Endodermal cell (in vitro differentiated cells): ENCODE data around the gene ATP11B. TPM values are rescaled to one million over a fixed set of nuclear protein-coding genes. Genes with fewer than 3 reads are reported as not detected.
A peak's percentile ranks its signal among the peaks of the same experiment; 100 is the strongest.

Experiments
- DNase-seq: peaks from one replicate; pipeline ENCODE4 v3.0.0-alpha.2; 2017
- H3K27ac ChIP-seq: 2 replicates; pipeline ENCODE4 v1.5.1; 2013; ENCODE audit warnings: mild to moderate bottlenecking, low read depth, low read length, moderate library complexity
- H3K27me3 ChIP-seq: 2 replicates; pipeline ENCODE4 v1.6.1; 2013; ENCODE audit warnings: mild to moderate bottlenecking, low read length, moderate library complexity; ENCODE audit not compliant: insufficient read depth, control insufficient read depth, poor library complexity, severe bottlenecking
- H3K36me3 ChIP-seq: 2 replicates; pipeline ENCODE4 v1.7.0; 2013; ENCODE audit warnings: mild to moderate bottlenecking, low read length, moderate library complexity; ENCODE audit not compliant: control insufficient read depth, insufficient read depth
- H3K4me1 ChIP-seq: one replicate; pipeline ENCODE4 v1.7.0; 2013; ENCODE audit warnings: low read length; ENCODE audit not compliant: control insufficient read depth, insufficient read depth
- H3K4me3 ChIP-seq: 2 replicates; pipeline ENCODE4 v1.5.1; 2013; ENCODE audit warnings: mild to moderate bottlenecking, low read length, moderate library complexity
- H3K9ac ChIP-seq: 2 replicates; pipeline ENCODE4 v1.6.1; 2013; ENCODE audit warnings: mild to moderate bottlenecking, low read length, moderate library complexity; ENCODE audit not compliant: poor library complexity, severe bottlenecking; ENCODE audit errors: extremely low read depth
- H3K9me3 ChIP-seq: 2 replicates; pipeline ENCODE4 v1.6.1; 2013; ENCODE audit warnings: mild to moderate bottlenecking, low read length, moderate library complexity; ENCODE audit not compliant: control insufficient read depth
- H3K27ac Mint-ChIP-seq: 2 replicates; pipeline ENCODE4 v1.8.0; 2020; ENCODE audit warnings: mixed read lengths
- H3K27me3 Mint-ChIP-seq: 2 replicates; pipeline ENCODE4 v1.8.0; 2021; ENCODE audit warnings: mild to moderate bottlenecking, mixed read lengths; ENCODE audit not compliant: insufficient read depth
- H3K36me3 Mint-ChIP-seq: 2 replicates; pipeline ENCODE4 v1.8.0; 2020; ENCODE audit warnings: low read depth, mixed read lengths
- H3K4me1 Mint-ChIP-seq: 2 replicates; pipeline ENCODE4 v1.8.0; 2020; ENCODE audit warnings: mixed read lengths
- H3K4me3 Mint-ChIP-seq: 2 replicates; pipeline ENCODE4 v1.8.0; 2020; ENCODE audit warnings: mild to moderate bottlenecking, moderate library complexity, mixed read lengths
- H3K9me3 Mint-ChIP-seq: 2 replicates; pipeline ENCODE4 v1.8.0; 2020; ENCODE audit warnings: mild to moderate bottlenecking, mixed read lengths
- WGBS, 2 experiments: methylation state at CpG; one replicate each; pipeline versions ENCODE4 v1.1.5 to v1.1.7; 2013; ENCODE audit warnings: missing lambda C conversion rate in 2 of 2, mixed read lengths in 1 of 2; ENCODE audit not compliant: insufficient coverage in 1 of 2, insufficient read length in 1 of 2; 5-methylcytosine and 5-hydroxymethylcytosine counted together
- total RNA-seq, 2 donors: library from RNA; stranded (reverse); fragmentation: NEBNext Ultra II Directional in 1 of 2; extraction: Animal tissue kit (Norgen Biotek cat#: 25700) in 1 of 2; gene quantifications; 2 replicates in 1 of 2; 3 replicates in 1 of 2; pipeline ENCODE4 v1.2.1, GENCODE V29; 2021
- TF ChIP-seq, protein P1 (sequence below): fragments of 200-600 bp; sonication (generic); conservative IDR thresholded peaks from 2 replicates; pipeline ENCODE4 v1.5.0; 2021; ENCODE audit warnings: antibody characterized with exemption, mild to moderate bottlenecking

The ATP11B gene
- total RNA-seq, 2 donors from 2014 or later = 23.6 to 27.8 TPM

DNA sequence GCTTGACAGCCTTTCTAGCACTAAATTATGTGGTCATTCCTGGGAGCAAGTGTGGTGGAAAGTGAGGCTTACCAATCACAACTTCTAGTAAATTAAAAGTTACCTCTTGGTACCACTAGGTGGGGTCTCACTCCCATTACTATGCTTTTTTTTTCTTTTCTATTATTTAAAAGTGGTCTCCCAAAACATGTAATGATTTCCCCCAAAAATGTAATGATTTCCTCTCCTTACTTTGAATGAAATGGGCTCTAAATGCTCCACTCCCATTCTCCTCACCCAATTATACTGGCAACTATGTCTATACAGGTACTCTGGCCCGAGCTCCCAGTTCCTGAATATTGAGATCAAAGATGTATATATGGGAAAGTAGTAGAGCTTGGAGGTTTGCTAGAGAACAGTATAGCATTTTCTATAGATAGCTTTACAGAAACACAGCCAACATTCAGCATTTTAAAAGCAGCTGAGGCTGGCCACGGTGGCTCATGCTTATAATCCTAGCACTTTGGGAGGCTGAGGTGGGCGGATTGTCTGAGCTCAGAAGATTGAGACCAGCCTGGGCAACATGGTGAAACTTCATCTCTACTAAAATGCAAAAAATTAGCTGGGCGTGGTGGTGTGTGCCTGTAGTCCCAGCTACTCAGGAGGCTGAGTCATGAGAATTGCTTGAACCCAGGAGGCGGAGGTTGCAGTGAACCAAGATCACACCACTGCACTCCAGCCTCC, 116.2 kb downstream of the ATP11B start:
- Histone ChIP-seq H3K4me1 (no peaks in the 10 kb centered on the region), H3K36me3 (peaks cover 11% of the 10 kb centered on the region), H3K9ac (no peak overlapping the region), H3K27ac (no peak overlapping the region), H3K4me3 (no peak overlapping the region), H3K27me3 (no peaks in the 10 kb centered on the region), H3K9me3 (no peaks in the 10 kb centered on the region)
- TF ChIP-seq, protein P1, sequence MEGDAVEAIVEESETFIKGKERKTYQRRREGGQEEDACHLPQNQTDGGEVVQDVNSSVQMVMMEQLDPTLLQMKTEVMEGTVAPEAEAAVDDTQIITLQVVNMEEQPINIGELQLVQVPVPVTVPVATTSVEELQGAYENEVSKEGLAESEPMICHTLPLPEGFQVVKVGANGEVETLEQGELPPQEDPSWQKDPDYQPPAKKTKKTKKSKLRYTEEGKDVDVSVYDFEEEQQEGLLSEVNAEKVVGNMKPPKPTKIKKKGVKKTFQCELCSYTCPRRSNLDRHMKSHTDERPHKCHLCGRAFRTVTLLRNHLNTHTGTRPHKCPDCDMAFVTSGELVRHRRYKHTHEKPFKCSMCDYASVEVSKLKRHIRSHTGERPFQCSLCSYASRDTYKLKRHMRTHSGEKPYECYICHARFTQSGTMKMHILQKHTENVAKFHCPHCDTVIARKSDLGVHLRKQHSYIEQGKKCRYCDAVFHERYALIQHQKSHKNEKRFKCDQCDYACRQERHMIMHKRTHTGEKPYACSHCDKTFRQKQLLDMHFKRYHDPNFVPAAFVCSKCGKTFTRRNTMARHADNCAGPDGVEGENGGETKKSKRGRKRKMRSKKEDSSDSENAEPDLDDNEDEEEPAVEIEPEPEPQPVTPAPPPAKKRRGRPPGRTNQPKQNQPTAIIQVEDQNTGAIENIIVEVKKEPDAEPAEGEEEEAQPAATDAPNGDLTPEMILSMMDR = peak; percentile 82
- no peak overlapping the region for H3K27ac Mint-ChIP-seq
- H3K27me3 Mint-ChIP-seq = no peaks in the 10 kb centered on the region
- no peak overlapping the region for H3K4me3 Mint-ChIP-seq
- no peaks in the 10 kb centered on the region for H3K9me3 Mint-ChIP-seq
- H3K4me1 Mint-ChIP-seq = peaks cover 9% of the 10 kb centered on the region
- no peaks in the 10 kb centered on the region for H3K36me3 Mint-ChIP-seq
- WGBS, 2 experiments = 97 to 98% methylated on average over 3 to 5 of the region's 5 CpGs
- no peak for DNase-seq

DNA sequence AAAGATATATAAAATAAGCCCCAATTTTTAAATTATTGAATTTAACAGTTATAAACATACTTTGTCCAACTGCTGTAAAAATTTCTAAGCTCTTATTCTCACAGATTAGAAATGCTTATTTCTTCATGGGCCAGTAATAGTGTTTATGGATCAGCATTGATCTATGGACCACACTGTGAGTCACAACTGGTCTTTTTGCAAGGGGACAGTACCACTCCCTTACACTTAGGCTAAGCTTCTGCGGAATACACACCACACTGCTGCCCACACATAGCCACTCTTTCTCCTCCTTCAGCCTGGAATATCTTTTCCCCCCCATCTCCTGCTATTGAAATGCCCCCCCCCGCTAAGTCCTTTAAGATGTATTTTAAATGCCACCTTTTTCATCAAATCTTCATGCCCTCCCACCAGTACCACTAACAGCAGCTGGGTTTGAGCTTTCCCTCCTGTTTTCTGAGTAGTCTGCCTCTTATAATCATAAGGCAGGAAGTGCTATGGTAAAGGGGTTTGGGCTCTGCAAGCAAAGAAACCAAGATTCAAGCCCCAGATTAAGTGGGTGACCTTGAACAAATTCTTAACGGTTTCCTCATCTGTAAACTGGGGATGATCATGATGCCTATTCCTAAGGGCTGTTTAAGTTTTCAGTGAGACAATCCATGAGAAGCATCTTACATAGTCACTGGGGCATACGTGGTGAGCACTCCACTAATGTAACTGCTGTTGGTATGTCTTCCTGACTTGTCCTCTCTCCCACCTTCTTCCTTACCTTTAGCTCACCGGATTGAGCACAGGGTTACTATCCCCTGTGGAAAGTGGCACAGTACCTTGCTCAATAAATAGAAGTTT, 117.9 kb downstream of the ATP11B start:
- Histone ChIP-seq H3K9me3 (no peaks in the 10 kb centered on the region), H3K27me3 (no peaks in the 10 kb centered on the region), H3K4me3 (no peak overlapping the region), H3K27ac (no peak overlapping the region), H3K4me1 (no peaks in the 10 kb centered on the region), H3K9ac (no peak overlapping the region), H3K36me3 (peaks cover 12% of the 10 kb centered on the region)
- H3K27ac Mint-ChIP-seq = no peak overlapping the region
- WGBS, 2 experiments = 87 to 91% methylated on average over 3 to 4 of the region's 5 CpGs
- H3K4me1 Mint-ChIP-seq = peaks cover 9% of the 10 kb centered on the region
- no peak overlapping the region for H3K4me3 Mint-ChIP-seq
- TF ChIP-seq, protein P1 = no peak
- no peaks in the 10 kb centered on the region for H3K36me3 Mint-ChIP-seq
- H3K27me3 Mint-ChIP-seq = no peaks in the 10 kb centered on the region
- no peaks in the 10 kb centered on the region for H3K9me3 Mint-ChIP-seq
- DNase-seq = no peak

DNA sequence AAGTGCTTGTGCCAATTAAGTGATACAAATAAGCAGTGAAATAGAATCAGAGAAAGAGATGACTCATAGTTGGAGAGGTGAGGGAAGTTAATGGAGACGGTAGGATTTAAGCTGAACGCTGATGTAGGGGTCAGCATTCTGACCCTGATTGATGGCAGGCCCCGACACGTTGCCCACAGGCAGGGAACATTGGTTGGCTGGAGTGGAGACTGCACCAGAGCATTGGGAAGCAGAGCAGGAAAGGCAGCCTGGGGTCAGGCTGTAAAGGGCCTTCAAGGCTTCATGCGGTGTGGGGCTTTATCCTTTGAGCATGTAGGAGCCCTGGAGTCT, 118.4 kb downstream of the ATP11B start:
- Histone ChIP-seq H3K4me3 (no peak overlapping the region), H3K27me3 (no peaks in the 10 kb centered on the region), H3K36me3 (peaks cover 12% of the 10 kb centered on the region), H3K9me3 (no peaks in the 10 kb centered on the region), H3K27ac (no peak overlapping the region), H3K4me1 (no peaks in the 10 kb centered on the region), H3K9ac (no peak overlapping the region)
- no peak overlapping the region for H3K4me3 Mint-ChIP-seq
- no peaks in the 10 kb centered on the region for H3K9me3 Mint-ChIP-seq
- no peak for DNase-seq
- WGBS, 2 experiments = 61 to 83% methylated on average over 3 to 5 of the region's 5 CpGs
- TF ChIP-seq, protein P1 = no peak
- no peak overlapping the region for H3K27ac Mint-ChIP-seq
- no peaks in the 10 kb centered on the region for H3K27me3 Mint-ChIP-seq
- H3K4me1 Mint-ChIP-seq = peaks cover 9% of the 10 kb centered on the region
- H3K36me3 Mint-ChIP-seq = no peaks in the 10 kb centered on the region
